ENCODE data around the gene JAK1.

DNA sequence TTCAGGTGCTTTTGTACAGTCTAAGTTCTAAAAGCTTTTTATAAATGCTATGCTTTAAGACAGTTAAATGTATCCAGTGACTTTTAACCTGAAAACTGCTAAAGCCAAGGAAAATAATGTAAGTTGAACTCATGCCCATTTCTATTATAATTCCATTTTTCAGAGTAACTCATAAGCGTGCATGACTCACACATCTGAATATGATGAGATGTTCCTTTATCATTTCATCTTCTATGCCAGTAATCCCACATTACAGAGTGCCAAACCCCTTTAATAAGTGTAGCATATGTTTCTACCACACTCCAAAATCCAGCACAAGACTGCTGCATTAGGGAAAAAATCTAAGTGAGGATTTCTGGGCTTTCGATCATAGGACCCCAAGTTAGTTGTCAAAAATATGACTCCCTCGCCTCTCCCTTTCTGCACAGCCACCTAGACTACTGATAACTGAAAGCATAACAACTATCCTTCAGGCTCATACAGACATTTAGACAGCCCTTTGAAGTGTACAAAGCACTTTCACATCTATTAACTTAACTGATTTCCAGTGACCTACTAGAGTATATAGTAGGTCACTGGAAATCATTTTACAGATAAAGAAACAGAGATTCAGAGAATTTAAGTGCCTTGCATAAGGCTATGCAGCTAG lies 45.3 kb downstream of the JAK1 start:
- TF ChIP-seq GATA2 (IDR thresholded peaks at IDR 0.05; ENCODE audit: low read depth, low read length) (peak; percentile 15; the same call in 1 of the 2 replicates), GATA3 (IDR thresholded peaks at IDR 0.05; ENCODE audit: low read depth, low read length) (peak; percentile 50)

All from SH-SY5Y (cell line).